Right atrium auricular region (tissue), 2 donors: ENCODE measurements around the gene CCBE1. TPM values are rescaled to one million over a fixed set of nuclear protein-coding genes. Genes with fewer than 3 reads are reported as not detected.

Source experiments
- DNase-seq: peaks from one replicate; pipeline ENCODE4 v3.0.0-alpha.2; 2019; ENCODE audit warnings: low spot score
- H3K27ac ChIP-seq, 2 donors: fragments of 200-600 bp; sonication (generic); 1 replicate in 1 of 2; 2 replicates in 1 of 2; pipeline ENCODE4 v1.5.1; 2016 to 2019
- H3K27me3 ChIP-seq, 2 donors: fragments of 200-600 bp; sonication (generic); one replicate each; pipeline versions ENCODE4 v1.5.1 to v1.6.0; 2017 to 2019
- H3K36me3 ChIP-seq: fragments of 200-600 bp; sonication (generic); one replicate; pipeline ENCODE4 v1.5.1; 2016
- H3K4me1 ChIP-seq, 2 donors: fragments of 200-600 bp; sonication (generic); one replicate each; pipeline versions ENCODE4 v1.5.1 to v1.6.0; 2017 to 2019
- H3K4me3 ChIP-seq, 2 donors: fragments of 200-600 bp; sonication (generic); 1 replicate in 1 of 2; 2 replicates in 1 of 2; pipeline ENCODE4 v1.5.1; 2017 to 2019; ENCODE audit warnings: mild to moderate bottlenecking in 1 of 2, moderate library complexity in 1 of 2
- H3K9me3 ChIP-seq, 2 donors: fragments of 200-600 bp; sonication (generic); one replicate each; pipeline ENCODE4 v1.5.1; 2019
- CTCF ChIP-seq, 2 donors: fragments of 200-600 bp; sonication (generic); IDR thresholded peaks; one replicate each; pipeline ENCODE4 v1.5.1; 2019; ENCODE audit warnings: antibody characterized with exemption in 2 of 2
- total RNA-seq, 2 donors: library from RNA; depleted of rRNA; stranded (reverse); fragments of >200 nt; gene quantifications; one replicate each; pipeline ENCODE4 v1.1.0, GENCODE V29; 2016

CCBE1 gene
- total RNA-seq, 2 donors from 2014 or later: 0.44 to 0.94 TPM

DNA sequence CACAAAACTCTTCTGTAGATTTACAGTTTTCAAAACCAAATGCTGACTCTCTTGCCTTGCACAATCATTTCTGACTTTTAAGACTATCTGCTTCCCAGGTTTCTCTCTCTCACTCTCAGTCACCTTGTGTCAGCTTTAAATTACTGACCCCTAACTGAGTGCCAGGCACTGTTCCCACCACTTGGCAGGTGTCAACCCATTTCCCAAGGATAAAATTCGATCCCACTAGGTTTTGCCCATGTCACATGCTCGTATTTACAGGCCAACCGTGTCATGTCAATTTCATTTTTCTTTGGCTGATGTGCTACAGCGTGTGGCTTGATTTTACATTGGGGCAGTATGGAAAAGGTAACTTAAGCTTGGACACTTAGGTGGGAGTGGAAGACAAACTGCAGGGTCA, 312.0 kb downstream of the CCBE1 start:
- Histone ChIP-seq H3K36me3 (no peaks in the 10 kb centered on the region), H3K4me3 (no peak overlapping the region), H3K4me1 (no peaks in the 10 kb centered on the region), H3K27ac (no peak overlapping the region), H3K9me3 (no peaks in the 10 kb centered on the region), H3K27me3 (no peaks in the 10 kb centered on the region)
- DNase-seq: no peak
- TF ChIP-seq CTCF (IDR thresholded peaks at IDR 0.05): no peak

DNA sequence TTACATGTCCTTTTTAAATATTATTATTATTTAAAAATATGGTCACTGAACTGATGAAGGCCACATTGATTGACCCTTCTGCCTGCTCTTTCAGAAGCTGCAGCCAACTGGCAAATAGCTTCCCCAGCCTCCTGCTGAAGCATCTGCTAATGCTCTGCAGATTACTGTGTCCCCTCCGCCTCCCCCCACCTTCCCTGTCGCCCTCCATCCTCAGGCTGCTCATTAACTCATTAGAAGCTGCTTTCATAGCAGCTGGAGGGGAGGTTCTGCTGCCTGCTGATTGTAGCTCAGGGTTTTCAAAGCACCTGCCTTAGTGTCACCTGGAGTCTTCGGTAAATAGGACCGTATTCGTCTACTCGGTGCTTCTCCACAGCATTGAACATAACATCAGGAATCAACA, 313.4 kb downstream of the CCBE1 start:
- no peaks in the 10 kb centered on the region for H3K36me3 ChIP-seq
- H3K4me3 ChIP-seq: no peak overlapping the region
- H3K9me3 ChIP-seq: no peaks in the 10 kb centered on the region
- no peak overlapping the region for H3K27ac ChIP-seq
- no peaks in the 10 kb centered on the region for H3K27me3 ChIP-seq
- H3K4me1 ChIP-seq: no peaks in the 10 kb centered on the region
- DNase-seq: no peak
- TF ChIP-seq CTCF (IDR thresholded peaks at IDR 0.05): no peak

DNA sequence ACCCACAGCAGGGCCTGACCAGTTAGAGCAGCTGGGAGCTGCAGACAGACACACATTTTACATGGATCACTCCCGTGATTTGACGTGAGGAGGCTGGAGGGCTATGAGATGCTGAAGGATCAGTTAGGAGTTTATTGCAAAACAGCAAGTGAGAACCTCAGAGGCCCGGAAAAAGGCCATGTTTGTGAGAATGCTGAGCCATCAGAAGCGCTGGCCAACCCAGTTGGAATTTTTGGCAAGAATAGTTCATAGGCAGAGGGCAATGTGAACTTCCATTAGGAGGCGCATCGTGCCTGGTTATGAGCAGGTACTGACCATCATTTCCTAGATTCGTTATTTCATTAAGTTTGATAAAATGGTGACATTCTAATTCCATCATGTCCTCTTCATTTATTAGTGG, 314.8 kb downstream of the CCBE1 start:
- no peaks in the 10 kb centered on the region for H3K9me3 ChIP-seq
- H3K27me3 ChIP-seq: no peaks in the 10 kb centered on the region
- DNase-seq: no peak
- no peaks in the 10 kb centered on the region for H3K4me1 ChIP-seq
- H3K27ac ChIP-seq: no peak overlapping the region
- no peak overlapping the region for H3K4me3 ChIP-seq
- no peak for TF ChIP-seq CTCF (IDR thresholded peaks at IDR 0.05)
- no peaks in the 10 kb centered on the region for H3K36me3 ChIP-seq

- TF ChIP-seq CTCF (IDR thresholded peaks at IDR 0.05): no peak
- DNase-seq: no peak
- Histone ChIP-seq H3K9me3 (no peaks in the 10 kb centered on the region), H3K27me3 (no peaks in the 10 kb centered on the region), H3K4me1 (peaks cover 0 to 3% of the 10 kb centered on the region in 2 donors), H3K36me3 (no peaks in the 10 kb centered on the region), H3K4me3 (no peak overlapping the region), H3K27ac (no peak overlapping the region)
Observed at GRCh38 chr18:59381949-59382348, 315.3 kb downstream of the CCBE1 start.

Other genes starting within 250 kb of the CCBE1 start
- gene PMAIP1, start 202.6 kb upstream of the CCBE1 start, total RNA-seq: under 1 TPM; 0.22 to 0.75 TPM